Activated CD8-positive, alpha-beta memory T cell treated with anti-CD3 and anti-CD28 coated beads, Interleukin-2, amount 50 U/mL, for 4 hours (primary cell): ENCODE data around the gene CTNNBIP1.
"Not testable (repeated sequence)": the region's sequence is repeated elsewhere in the genome, so short reads cannot be mapped to it uniquely, and the experiment has no call there.

Experiments used
- DNase-seq: peaks from one replicate; pipeline ENCODE4 v3.0.0-alpha.2; 2020

The CTNNBIP1 gene

GRCh38 chr1:9910076-9910422 is at the start of gene CTNNBIP1:
CTNNBIP1 (minus strand) TSS chr1:9910269; CDS start chr1:9872064, 38,205 bp downstream.
- no peak for DNase-seq

GRCh38 chr1:9957726-9958125 is 47.7 kb upstream of the CTNNBIP1 start:
- DNase-seq: no peak

GRCh38 chr1:9946315-9946714 is 36.2 kb upstream of the CTNNBIP1 start:
- no peak for DNase-seq

- DNase-seq: peak; percentile 86
Measured at GRCh38 chr1:9942939-9943788, 33.1 kb upstream of the CTNNBIP1 start, which contains the start of the genes LZIC and NMNAT1. LZIC (minus strand) TSS chr1:9943391; CDS start chr1:9936619, 6,772 bp downstream. NMNAT1 (plus strand) TSS chr1:9943475; CDS start chr1:9972074, 28,599 bp downstream.

- DNase-seq: no peak
Measured at GRCh38 chr1:9942399-9942938, 32.4 kb upstream of the CTNNBIP1 start.

- DNase-seq: no peak
Measured at GRCh38 chr1:9929431-9930385, 19.6 kb upstream of the CTNNBIP1 start.

- DNase-seq: no peak
Measured at GRCh38 chr1:9927259-9927658, 17.2 kb upstream of the CTNNBIP1 start.

- DNase-seq: no peak
Measured at GRCh38 chr1:9922342-9922741, 12.3 kb upstream of the CTNNBIP1 start.

GRCh38 chr1:9920606-9921005 is 10.5 kb upstream of the CTNNBIP1 start:
- no peak for DNase-seq

- no peak for DNase-seq
Measured at GRCh38 chr1:9917901-9918300, 7.8 kb upstream of the CTNNBIP1 start.

- DNase-seq: not testable (repeated sequence)
Measured at GRCh38 chr1:9917495-9917894, 7.4 kb upstream of the CTNNBIP1 start.

GRCh38 chr1:9916452-9916851 is 6.4 kb upstream of the CTNNBIP1 start:
- DNase-seq: no peak

- no peak for DNase-seq
Measured at GRCh38 chr1:9914610-9914937, 4.5 kb upstream of the CTNNBIP1 start.

- DNase-seq: no peak
Measured at GRCh38 chr1:9912264-9912936, 2.3 kb upstream of the CTNNBIP1 start.

- peak; percentile 100 for DNase-seq
Measured at GRCh38 chr1:9910423-9911178, 532 bp upstream of the CTNNBIP1 start.

- peak; percentile 45 for DNase-seq
Measured at GRCh38 chr1:9909234-9910046, 629 bp downstream of the CTNNBIP1 start.

- DNase-seq: no peak
Measured at GRCh38 chr1:9908871-9909233, 1.2 kb downstream of the CTNNBIP1 start.

GRCh38 chr1:9907441-9907840 is 2.6 kb downstream of the CTNNBIP1 start:
- no peak for DNase-seq

- no peak for DNase-seq
Measured at GRCh38 chr1:9906466-9906865, 3.6 kb downstream of the CTNNBIP1 start.

- DNase-seq: no peak
Measured at GRCh38 chr1:9905010-9905409, 5.1 kb downstream of the CTNNBIP1 start.

GRCh38 chr1:9904596-9904995 is 5.5 kb downstream of the CTNNBIP1 start:
- no peak for DNase-seq
